ENCODE measurements around the gene ATXN7L3.
"Not testable (repeated sequence)": the region's sequence is repeated elsewhere in the genome, so short reads cannot be mapped to it uniquely, and the experiment has no call there.

ATXN7L3 gene, protein sequence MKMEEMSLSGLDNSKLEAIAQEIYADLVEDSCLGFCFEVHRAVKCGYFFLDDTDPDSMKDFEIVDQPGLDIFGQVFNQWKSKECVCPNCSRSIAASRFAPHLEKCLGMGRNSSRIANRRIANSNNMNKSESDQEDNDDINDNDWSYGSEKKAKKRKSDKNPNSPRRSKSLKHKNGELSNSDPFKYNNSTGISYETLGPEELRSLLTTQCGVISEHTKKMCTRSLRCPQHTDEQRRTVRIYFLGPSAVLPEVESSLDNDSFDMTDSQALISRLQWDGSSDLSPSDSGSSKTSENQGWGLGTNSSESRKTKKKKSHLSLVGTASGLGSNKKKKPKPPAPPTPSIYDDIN

DNA sequence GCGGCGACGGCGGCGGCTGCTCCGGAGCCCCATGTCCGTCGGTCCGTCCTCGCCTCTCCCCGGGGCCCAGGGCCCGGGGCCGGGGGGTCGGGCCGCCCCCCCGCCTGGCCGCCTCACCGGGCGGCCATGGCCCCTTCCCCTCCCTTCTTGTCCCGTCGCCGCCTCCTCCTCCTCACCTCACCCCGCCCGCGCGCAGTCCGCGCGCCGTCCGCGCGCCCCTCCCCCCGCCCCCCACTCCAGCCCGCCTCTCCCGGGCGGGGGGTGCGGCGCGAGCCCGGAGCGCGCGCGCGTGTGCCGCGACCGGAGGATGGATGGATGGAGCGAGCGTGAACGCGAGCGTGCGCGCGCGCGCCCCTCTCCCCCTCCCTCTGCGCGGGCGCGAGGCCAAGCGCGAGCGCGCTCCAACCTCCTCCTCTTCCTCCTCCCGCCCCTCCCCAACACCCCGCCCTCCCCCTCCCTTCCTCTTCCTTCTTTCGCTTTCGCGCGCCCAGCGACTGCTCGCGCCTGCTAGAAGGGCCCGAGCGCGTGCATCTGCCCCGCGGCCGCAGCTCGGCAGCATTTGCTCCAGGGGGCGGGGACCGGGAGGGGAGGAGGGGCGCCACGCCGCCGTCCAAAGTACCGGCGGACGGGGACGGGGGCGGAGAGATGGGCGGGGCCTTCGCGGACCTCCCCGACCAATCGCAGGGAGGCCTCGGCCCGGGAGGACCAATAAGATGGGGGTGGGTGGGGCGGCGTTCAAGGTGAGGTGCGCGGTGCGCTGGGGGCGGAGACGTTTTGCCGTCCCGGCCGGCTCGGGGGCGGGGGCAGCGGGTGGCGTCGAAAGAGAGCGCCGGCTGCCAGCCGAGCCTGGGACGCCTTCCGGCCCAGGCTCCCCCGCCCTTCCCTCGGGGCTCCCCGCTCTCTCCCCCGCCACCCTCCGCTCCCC lies at the start of gene ATXN7L3:
TSS of gene ATXN7L3 (minus strand) at position 332 of the 925 bp plus-strand sequence. CDS start 1,814 bp downstream, outside the sequence.
- DNase-seq (ENCODE audit: low read depth in 4 of 4, low spot score in 1 of 4) = peak; percentile 98 to 100 (median 100)

DNA sequence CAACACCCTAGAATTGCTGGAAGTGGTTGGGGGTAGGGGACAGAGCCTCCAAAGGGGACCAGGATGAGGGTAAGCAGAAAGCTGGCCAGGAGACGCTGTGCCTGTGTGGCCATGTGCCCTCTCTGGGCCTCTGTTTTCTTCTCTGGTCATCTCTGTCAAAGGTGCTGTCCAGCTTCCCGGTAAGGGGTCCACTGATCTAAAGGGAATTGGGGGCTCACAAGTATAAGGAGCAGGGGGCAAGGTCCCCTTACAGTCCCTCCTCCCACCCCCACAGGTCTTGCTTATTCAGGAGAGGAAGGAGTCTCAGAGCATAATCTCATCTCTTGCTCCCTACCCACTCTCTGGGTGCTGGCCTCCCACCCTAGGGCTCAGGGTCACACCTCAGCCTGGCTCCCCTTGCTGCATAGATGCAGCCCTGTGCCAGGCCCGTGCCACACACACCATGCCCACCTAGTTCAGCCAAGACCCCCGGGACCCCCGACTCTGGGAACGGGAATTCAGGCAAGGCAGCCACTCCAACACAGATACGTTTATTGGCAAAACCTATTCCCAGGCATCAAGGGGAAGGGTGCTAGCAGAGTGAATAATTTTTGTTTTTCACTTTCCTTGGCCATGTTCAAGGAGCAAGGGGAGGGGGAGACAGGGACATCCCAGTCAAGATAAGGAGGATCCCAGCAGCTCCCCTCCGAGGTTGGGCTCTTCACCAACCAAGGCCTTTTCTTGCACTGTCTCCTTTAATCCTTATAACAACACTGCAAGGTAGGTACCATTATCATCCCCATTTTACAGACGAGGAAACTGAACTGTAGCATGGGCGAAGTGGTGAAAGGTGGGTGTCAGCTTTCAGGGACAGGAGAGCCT lies 48.4 kb upstream of the ATXN7L3 start:
- no peak for DNase-seq (ENCODE audit: low read depth in 4 of 4, low spot score in 1 of 4)

DNA sequence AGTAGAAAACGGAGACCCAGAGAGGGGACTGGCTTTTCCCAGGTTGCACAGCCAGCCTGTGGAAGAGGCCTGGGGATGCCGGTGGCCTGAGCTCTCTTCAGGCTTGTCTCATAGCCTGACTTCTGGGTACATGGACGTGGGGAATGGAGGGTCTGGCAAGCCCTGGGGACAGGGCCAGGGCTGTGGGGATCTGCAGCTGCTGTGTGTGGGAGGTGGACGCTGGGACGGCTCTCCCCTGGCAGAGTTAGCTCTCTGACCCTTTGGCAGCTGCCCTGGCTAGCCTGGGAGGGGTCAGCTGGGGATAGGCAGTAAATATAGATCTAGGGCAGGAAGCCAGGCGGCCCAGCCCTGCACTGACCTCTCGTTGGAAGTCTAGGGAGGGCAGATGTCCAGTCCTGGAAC lies 47.8 kb upstream of the ATXN7L3 start:
- no peak for DNase-seq (ENCODE audit: low read depth in 4 of 4, low spot score in 1 of 4)

DNA sequence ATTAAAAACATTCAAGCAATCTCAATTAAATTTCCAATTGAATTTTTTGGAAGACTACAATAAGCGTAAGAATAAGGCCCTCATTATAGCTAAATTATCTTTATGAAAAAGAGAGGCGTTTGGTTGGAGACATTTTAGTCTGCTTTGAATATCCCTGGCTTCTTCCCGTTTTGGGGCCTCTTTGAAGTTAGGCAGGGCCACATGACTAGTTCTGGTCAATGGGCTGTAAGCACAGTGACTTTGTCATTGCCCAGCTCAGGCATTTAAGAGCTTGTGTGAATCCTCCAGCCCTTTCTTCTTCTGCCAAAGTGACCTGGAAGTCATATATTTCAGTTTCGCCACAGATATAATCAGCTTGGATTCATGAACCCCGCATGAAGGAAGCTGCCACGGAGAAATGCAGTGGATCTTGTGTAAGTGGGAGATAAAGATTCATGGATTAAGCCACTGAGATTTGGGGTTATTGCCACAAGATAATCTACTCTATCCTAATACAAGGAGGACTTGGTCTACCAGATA lies 41.5 kb upstream of the ATXN7L3 start:
- no peak for DNase-seq (ENCODE audit: low read depth in 4 of 4, low spot score in 1 of 4)

DNA sequence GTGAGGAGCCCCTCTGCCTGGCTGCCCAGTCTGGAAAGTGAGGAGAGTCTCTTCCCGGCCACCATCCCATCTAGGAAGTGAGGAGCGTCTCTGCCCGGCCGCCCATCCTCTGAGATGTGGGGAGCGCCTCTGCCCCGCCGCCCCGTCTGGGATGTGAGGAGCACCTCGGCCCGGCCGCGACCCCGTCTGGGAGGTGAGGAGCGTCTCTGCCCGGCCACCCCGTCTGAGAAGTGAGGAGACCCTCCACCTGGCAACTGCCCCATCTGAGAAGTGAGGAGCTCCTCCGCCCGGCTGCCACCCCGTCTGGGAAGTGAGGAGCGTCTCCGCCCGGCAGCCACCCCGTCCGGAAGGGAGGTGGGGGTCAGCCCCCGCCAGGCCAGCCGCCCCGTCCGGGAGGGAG lies 38.2 kb upstream of the ATXN7L3 start:
- DNase-seq (ENCODE audit: low read depth in 4 of 4, low spot score in 1 of 4) = not testable (repeated sequence)

DNA sequence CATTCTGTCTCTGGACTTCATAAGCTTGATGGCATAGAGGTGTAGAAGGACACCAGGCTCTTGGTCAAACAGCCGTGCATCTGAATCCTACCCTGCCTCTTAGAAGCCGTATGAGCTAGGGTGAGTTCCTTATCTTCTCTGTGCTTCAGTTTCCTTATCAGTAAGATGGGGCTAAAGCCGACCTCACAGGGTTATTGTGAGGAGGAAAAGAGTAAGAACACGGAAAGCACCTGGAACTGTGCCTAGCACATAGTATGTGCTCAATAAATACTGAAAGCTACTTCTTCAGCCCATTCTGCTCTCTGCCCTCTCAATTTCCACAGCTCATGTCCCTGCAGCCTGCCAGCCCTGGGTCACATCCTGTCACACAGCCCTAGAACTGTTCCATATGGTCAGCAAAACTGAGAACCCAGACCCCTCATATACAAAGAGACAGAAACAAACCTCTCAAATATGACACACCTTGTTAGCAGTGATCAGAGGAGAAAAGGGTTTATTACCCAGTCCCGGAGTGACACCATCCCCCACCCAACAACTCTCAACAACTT lies 36.8 kb upstream of the ATXN7L3 start:
- no peak for DNase-seq (ENCODE audit: low read depth in 4 of 4, low spot score in 1 of 4)

DNA sequence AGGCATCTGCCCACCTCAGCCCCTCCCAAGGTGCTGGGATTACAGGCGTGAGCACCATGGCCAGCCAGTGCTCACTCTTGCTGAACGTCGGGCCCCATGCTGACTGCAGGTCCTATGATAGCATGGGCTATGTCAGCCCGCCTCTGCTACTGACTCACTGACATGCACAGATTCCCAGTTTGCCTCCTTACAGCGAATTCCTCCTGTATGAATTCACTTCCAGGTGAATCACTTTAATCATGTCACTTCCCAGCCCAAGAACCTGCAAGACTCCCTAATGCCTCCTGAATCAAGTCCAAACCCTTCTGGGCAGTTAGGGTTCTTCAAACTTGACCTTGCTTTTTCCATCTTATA lies 35.9 kb upstream of the ATXN7L3 start:
- no peak for DNase-seq (ENCODE audit: low read depth in 4 of 4, low spot score in 1 of 4)

DNA sequence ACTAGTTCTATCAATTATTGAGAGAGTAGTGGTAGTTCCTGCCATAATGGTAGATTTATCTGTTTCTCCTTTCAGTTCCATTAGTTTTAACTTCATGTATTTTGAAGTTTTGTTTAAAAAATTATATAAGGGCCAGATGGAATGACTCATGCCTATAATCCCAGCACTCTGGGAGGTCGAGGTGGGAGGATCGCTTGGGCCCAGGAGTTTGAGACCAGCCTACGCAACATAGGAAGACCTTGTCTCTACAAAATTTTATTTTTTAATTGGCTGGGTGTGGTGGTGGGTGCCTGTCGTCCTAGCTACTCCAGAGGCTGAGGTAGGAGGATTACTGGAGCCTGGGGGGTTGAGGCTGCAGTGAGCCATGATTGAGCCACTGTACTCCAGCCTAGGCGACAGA lies 33.9 kb upstream of the ATXN7L3 start:
- DNase-seq (ENCODE audit: low read depth in 4 of 4, low spot score in 1 of 4) = no peak

DNA sequence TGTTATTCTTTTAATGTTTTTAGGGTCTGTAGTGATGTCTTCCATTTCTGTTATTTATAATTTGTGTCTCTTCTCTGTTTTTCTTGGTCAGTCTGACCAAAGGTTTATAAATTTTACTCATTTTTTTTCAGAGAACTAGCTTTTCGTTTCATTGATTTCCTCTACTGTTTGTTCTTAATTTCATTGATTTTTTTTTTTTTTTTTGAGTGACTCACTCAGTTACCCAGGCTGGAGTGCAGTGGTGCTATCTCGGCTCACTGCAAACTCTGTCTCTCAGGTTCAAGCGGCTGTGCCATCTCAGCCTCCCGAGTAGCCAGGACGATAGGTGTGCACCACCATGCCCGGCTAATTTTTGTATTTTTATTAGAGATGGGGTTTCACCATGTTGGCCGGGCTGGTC lies 32.4 kb upstream of the ATXN7L3 start:
- no peak for DNase-seq (ENCODE audit: low read depth in 4 of 4, low spot score in 1 of 4)

DNA sequence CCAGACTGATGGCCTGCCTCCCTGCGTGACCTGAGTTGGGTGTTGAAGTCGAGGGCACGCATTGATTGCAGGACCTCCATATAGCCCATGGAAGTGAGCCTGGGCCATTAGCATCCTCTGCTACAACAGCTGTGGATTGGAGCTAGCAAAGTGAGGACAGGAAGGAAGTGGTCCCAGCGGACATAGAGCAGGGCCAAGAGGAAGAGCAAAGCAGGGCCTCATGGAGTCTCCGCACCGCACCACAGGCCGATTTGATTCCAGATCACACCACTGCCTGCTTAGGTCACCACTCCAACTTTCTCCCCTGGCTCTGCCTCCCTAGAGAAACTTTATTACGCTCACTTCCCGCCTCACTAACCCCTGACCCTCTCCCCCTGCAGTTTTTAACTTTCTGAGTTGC lies 30.5 kb upstream of the ATXN7L3 start:
- DNase-seq (ENCODE audit: low read depth in 4 of 4, low spot score in 1 of 4) = no peak

DNA sequence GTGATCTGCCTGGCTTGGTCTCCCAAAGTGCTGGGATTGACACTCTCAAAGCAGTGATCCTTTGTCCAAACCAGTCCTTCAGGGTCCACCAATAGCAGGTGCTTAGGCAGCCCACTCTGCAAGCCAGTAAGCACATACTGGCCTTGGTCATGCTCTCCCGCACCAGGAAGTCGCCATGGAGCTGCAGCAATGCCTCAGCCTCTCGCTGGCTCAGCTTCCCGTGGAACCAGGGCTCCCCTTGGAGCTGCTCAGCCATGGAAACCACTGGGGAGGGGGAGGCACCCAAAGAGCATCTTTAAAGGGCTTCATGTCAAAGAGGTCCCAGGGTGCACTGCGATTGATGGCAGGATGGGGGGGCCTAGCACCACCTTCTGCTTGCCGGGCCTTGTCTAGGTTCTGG lies 29.4 kb upstream of the ATXN7L3 start:
- DNase-seq (ENCODE audit: low read depth in 4 of 4, low spot score in 1 of 4) = no peak

DNA sequence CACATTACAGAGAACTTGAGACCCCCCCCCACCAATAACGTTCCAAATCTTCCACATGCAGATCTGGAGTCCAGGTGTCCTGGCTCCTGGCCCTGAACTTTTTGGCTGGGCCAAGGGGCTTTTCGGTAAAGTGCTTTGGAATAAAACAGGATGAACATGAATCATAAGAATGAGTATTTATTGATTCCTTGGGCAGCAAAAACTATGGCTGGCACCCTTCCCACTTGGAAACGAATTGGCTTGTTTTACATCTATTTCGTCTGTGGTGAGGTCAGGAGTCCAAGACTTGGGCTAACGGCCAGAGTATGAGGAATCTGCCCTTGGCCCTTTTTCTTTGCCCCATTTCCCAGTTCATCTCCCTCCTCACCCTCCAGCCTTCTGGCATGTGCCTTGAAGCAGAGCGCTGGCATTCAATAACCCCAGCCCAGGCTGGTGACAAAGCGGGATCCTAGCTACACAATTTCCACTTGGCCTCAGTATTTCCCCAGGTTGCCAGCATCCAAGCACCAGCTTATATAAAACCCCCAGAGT lies 23.9 kb upstream of the ATXN7L3 start:
- DNase-seq (ENCODE audit: low read depth in 4 of 4, low spot score in 1 of 4) = no peak

DNA sequence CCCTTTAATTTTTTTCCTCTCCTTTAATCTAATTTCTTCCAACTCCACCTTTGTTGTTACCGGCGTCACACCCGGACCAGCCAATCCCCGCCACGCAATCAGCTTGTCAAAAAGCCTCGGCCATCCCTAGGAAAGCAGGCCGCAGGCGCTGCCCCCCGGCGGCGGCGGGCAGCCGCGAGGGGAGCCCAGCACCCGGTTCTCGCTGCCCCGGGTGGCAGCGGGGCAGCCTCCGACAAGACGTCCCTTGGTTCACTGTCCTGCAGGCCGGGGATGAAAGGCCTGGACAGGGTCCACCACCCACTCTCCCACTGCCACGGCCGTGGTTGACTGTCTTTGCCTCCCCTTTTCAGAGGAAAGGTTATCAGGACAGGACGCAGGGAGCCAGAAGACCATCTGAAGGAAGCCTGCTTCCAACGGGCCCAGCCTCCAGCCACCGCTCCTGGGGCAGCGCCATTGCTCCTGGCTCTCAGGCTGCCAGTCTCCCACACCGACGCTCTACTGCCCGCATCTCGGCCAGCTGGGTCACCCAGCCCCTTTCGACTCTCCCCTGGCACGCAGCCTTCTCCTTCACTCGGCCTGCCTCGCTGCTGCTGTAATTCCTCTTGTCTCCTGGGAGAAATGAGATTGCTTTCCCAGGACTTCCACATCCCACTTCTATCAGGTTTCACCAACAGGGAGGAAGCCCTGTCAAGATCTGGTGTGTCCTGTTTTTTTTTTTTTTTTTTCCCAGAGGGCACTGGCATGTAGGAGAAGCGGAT lies 22.6 kb upstream of the ATXN7L3 start:
- no peak for DNase-seq (ENCODE audit: low read depth in 4 of 4, low spot score in 1 of 4)

DNA sequence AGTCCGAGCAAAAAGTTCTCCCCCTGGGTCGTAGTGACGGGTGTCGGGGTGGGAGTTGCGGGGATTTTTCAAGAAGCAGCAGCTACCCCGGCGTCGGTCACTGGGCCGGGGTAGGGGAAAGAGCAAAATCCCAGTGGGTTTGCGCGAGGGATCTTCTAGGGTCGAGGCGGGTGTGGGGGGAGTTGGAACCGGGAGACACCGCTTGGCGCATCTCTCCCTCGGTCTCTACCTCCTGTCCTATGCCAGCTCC lies 22.1 kb upstream of the ATXN7L3 start:
- DNase-seq (ENCODE audit: low read depth in 4 of 4, low spot score in 1 of 4) = no peak

DNA sequence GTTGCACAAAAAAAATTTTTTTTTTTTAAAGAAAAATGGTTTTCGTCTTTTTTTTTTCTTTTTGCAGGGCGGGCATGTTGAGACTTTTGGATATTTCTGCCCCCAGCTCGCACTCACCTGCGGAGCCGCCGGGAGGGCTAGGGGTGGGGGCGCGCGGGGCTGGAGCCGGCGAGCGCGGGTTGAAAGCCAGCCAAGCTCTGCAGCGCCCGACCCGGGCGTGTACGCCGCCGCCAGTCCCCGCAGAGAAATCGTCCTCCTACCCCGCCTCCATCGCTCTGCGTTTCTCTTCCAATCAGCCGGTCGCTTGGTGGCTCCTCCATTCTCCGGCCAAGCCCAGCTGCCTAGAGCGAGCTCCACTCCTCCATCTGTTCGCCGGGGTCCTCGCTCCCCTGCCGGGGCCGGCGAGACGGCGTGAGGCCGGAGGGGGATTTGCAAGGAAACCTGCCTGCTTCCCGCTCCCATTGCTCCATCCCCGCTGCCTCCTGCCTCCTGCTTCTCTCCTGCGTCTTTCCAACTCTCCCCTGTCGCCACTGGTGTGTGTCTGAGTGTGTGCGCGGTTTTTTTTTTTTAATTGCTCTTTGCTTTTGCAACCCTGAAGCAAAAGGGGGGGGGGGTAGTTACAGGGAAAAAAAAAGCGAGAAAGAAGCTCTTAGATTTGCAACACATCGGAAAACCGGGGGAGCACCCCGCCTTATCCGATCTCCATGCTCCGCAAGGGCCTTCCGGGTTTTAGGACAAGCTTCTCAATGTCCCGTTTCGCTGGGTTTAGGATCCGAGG lies 21.6 kb upstream of the ATXN7L3 start:
- DNase-seq (ENCODE audit: low read depth in 4 of 4, low spot score in 1 of 4) = peak in 2 of 4 experiments; percentile 44 to 55

DNA sequence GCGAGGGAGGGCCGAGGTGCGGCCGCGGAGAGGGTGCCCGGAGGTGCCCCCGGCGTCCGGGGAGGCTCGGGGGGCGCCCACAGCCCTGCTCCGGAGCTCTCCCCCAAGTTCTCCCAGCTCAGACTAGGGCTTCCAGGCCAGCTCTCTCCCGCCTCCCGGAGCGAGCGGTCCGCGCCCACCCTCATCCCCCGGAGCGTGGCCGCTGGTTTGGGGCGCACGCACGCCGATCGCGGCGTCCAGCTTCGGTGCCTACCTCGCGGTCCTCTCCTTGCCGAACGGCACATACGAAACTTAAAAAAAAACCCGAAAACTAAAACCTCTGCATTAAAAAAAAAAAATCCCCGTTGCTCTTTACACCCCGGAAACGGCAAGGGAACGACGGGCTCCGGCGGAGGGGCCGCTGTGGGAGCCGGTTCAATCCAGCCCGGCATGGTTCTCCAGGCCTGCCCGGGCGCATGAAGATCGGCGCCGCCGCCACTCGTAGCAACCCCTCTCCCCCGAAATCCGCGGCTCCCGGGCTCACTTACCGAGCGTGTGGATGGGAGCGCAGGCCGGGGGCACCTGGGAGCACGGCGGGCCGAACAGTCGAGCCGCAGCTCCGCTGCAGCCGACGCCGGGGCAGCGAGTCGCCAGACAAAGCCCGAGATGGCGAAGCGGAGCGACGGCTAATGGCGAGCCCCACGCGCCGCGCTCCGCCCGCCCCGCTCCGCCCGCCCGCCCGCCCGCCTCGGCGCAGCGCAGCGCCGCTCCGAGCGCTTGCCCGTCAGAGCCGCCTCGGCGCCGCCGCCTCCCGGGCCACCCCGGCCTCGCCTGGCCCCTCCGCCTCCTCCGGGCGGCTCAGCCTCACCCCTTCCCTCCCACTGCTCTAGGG lies 20.8 kb upstream of the ATXN7L3 start:
- DNase-seq (ENCODE audit: low read depth in 4 of 4, low spot score in 1 of 4) = peak in 1 of 4 experiments; percentile 42

DNA sequence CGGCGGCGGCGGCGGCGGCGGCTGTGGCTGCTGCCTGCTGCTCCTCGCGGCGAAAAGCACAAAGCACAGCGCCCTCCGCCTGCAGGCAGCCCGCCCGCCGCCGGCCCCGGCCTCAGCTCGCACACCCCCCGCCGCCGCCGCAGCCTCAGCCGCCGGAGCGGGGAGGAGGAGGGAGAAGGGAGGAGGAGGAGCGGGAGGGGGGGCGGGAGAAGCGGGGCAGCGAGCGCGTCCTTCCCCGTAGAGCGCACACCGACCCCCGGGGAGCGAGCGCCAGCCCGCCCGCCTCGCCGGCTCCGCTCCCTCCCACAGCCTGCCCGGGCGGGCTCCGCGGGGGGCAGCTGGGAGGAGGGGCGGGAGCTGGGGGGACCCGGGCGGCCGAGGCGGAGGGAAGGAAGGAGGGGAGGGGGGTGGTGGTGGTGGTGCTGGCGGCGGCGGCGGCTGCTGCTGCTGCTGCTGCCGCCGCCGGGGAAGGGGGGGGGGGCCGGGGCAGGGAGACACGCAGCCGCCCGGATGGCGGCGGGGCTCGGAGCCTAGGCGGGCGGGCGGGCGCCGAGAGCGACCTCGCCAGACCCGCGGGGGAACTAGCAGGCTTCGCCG lies 20.0 kb upstream of the ATXN7L3 start, which contains the start of gene UBTF:
TSS of gene UBTF (minus strand) at position 60 of the 597 bp plus-strand sequence. CDS start 1,446 bp downstream, outside the sequence.
- peak in 3 of 4 experiments; percentile 46 to 52 (median 47) for DNase-seq (ENCODE audit: low read depth in 4 of 4, low spot score in 1 of 4)

All from stimulated activated CD4-positive, alpha-beta T cell treated with anti-CD3 and anti-CD28 coated beads, Interleukin-1b, Interleukin-23, amount 100 ng/mL, for 24 hours (primary cell).